Suprapubic skin (tissue), 4 donors: Measurements from ENCODE around the gene ERC2. TPM values are rescaled to one million over a fixed set of nuclear protein-coding genes. Genes with fewer than 3 reads are reported as not detected.

Source experiments
- DNase-seq, 2 donors: peaks; one replicate each; pipeline ENCODE4 v3.0.0-alpha.2; 2019; ENCODE audit warnings: low spot score in 2 of 2
- H3K27ac ChIP-seq: fragments of 200-600 bp; sonication (generic); one replicate; pipeline ENCODE4 v1.5.1; 2019
- H3K27me3 ChIP-seq: fragments of 200-600 bp; sonication (generic); one replicate; pipeline ENCODE4 v1.5.1; 2019
- H3K36me3 ChIP-seq: fragments of 200-600 bp; sonication (generic); one replicate; pipeline ENCODE4 v1.5.1; 2019
- H3K4me1 ChIP-seq: fragments of 200-600 bp; sonication (generic); one replicate; pipeline ENCODE4 v1.5.1; 2019
- H3K4me3 ChIP-seq: fragments of 200-600 bp; sonication (generic); one replicate; pipeline ENCODE4 v1.5.1; 2019; ENCODE audit warnings: mild to moderate bottlenecking
- H3K9me3 ChIP-seq: fragments of 200-600 bp; sonication (generic); one replicate; pipeline ENCODE4 v1.5.1; 2019
- EP300 ChIP-seq: sonication (generic); formaldehyde crosslinking; IDR thresholded peaks from one replicate; pipeline ENCODE4 v1.6.1; 2017; ENCODE audit warnings: antibody characterized with exemption
- POLR2A ChIP-seq, 2 donors: fragments of 450-650 bp; IDR thresholded peaks; one replicate each; pipeline ENCODE4 v1.6.1; 2017; ENCODE audit warnings: antibody characterized with exemption in 2 of 2, mild to moderate bottlenecking in 2 of 2, moderate library complexity in 2 of 2
- POLR2AphosphoS5 ChIP-seq, 3 donors: sonication (generic); formaldehyde crosslinking; IDR thresholded peaks; one replicate each; pipeline ENCODE4 v1.6.1; 2017; ENCODE audit warnings: antibody characterized with exemption in 3 of 3
- WGBS: methylation state at CpG from one replicate; pipeline ENCODE4 v1.1.5; 2018; 5-methylcytosine and 5-hydroxymethylcytosine counted together
- total RNA-seq, 4 donors: library from RNA; depleted of rRNA; stranded (reverse); fragments of >200 nt; gene quantifications; one replicate each; pipeline ENCODE4 v1.1.0, GENCODE V29; 2016
- TF ChIP-seq, protein P1 (sequence below), 2 donors: fragments of 200-600 bp in 1 of 2; fragments of 450-650 bp in 1 of 2; sonication (generic) in 1 of 2; IDR thresholded peaks; one replicate each; pipeline ENCODE4 v1.5.1; 2016 to 2019; ENCODE audit warnings: antibody characterized with exemption in 2 of 2, mild to moderate bottlenecking in 1 of 2, moderate library complexity in 1 of 2

The ERC2 gene
- total RNA-seq, 4 donors from 2014 or later: 0.21 TPM; not detected in 3

DNA sequence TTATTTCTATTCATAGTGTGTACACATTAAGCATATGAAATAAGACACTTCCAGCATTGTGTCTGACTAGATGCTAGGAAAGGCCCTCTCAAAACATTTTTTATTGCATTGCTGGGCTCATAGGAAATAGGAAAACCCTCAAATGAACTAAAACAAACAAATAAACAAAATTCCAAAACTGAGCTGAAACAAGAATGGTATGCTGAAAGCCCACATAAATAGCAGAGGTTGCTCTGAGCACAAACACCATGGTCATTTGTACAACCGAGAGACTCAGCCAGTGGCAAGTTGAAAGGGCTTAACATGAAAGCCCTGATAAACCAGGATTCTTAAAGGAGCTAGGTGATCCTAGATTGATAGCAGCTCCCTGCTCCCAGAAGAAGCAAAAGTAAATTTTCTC lies 671.2 kb downstream of the ERC2 start:
- TF ChIP-seq POLR2AphosphoS5 (IDR thresholded peaks at IDR 0.05) (no peak), POLR2A (IDR thresholded peaks at IDR 0.05) (no peak), EP300 (no peak)
- TF ChIP-seq, protein P1, sequence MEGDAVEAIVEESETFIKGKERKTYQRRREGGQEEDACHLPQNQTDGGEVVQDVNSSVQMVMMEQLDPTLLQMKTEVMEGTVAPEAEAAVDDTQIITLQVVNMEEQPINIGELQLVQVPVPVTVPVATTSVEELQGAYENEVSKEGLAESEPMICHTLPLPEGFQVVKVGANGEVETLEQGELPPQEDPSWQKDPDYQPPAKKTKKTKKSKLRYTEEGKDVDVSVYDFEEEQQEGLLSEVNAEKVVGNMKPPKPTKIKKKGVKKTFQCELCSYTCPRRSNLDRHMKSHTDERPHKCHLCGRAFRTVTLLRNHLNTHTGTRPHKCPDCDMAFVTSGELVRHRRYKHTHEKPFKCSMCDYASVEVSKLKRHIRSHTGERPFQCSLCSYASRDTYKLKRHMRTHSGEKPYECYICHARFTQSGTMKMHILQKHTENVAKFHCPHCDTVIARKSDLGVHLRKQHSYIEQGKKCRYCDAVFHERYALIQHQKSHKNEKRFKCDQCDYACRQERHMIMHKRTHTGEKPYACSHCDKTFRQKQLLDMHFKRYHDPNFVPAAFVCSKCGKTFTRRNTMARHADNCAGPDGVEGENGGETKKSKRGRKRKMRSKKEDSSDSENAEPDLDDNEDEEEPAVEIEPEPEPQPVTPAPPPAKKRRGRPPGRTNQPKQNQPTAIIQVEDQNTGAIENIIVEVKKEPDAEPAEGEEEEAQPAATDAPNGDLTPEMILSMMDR (IDR thresholded peaks at IDR 0.05): no peak
- Histone ChIP-seq H3K4me1 (no peaks in the 10 kb centered on the region), H3K9me3 (no peaks in the 10 kb centered on the region)

DNA sequence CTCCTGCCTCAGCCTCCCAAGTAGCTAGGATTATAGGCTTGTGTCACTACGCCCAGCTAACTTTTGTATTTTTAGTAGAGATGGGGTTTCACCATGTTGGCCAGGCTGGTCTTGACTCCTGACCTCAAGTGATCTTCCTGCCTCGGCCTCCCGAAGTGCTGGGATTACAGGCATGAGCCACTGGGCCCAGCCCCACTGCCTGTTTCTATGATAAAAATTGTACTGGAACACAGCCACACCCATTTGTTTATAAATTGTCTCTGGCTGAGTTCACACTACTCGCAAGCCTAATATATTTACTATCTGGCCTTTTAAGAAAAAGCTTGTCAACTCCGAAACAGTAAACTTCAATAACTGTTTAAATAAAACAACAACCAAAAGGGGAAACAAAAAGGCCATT lies 671.7 kb downstream of the ERC2 start:
- TF ChIP-seq, protein P1 (IDR thresholded peaks at IDR 0.05): no peak
- TF ChIP-seq POLR2A (IDR thresholded peaks at IDR 0.05) (no peak), POLR2AphosphoS5 (IDR thresholded peaks at IDR 0.05) (no peak), EP300 (no peak)
- H3K4me1 ChIP-seq: no peaks in the 10 kb centered on the region
- 43% methylated on average over 5 of the region's 5 CpGs for WGBS
- H3K4me3 ChIP-seq: no peak overlapping the region
- no peaks in the 10 kb centered on the region for H3K36me3 ChIP-seq
- no peaks in the 10 kb centered on the region for H3K27me3 ChIP-seq
- H3K9me3 ChIP-seq: no peaks in the 10 kb centered on the region
- H3K27ac ChIP-seq: no peak overlapping the region
- no peak for DNase-seq

More for the DNA sequence above, 671.2 kb downstream of the ERC2 start:
- Histone ChIP-seq H3K36me3 (no peaks in the 10 kb centered on the region), H3K27me3 (no peaks in the 10 kb centered on the region), H3K4me3 (no peak overlapping the region), H3K27ac (no peak overlapping the region)
- 85% methylated on average over 1 of the region's 1 CpG for WGBS
- DNase-seq: no peak

DNA sequence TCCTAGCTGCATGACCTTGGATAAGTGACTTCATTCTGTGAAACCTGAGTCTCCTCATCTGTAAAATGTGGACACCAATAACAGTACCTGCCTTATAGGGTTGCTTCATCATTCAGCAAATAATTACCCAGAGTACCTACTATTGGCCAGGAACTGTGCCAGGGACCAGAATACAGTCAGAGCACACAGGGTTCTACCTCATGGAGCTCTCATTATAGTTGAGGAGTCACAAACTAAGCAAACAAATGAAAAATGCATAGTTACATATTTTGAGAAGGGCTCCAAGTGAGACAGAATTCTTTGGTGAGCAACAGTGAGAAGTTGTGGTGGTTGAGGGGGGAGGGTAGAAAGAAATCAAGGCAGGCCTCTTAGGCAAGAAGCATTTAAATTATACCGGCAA lies 672.5 kb downstream of the ERC2 start:
- Histone ChIP-seq H3K9me3 (no peaks in the 10 kb centered on the region), H3K27me3 (no peaks in the 10 kb centered on the region), H3K36me3 (no peaks in the 10 kb centered on the region), H3K4me1 (no peaks in the 10 kb centered on the region), H3K27ac (no peak overlapping the region), H3K4me3 (no peak overlapping the region)
- WGBS: 96% methylated on average over 1 of the region's 1 CpG
- no peak for DNase-seq
- TF ChIP-seq EP300: no peak
- TF ChIP-seq POLR2A (IDR thresholded peaks at IDR 0.05): no peak
- TF ChIP-seq, protein P1 (IDR thresholded peaks at IDR 0.05): no peak
- no peak for TF ChIP-seq POLR2AphosphoS5 (IDR thresholded peaks at IDR 0.05)

DNA sequence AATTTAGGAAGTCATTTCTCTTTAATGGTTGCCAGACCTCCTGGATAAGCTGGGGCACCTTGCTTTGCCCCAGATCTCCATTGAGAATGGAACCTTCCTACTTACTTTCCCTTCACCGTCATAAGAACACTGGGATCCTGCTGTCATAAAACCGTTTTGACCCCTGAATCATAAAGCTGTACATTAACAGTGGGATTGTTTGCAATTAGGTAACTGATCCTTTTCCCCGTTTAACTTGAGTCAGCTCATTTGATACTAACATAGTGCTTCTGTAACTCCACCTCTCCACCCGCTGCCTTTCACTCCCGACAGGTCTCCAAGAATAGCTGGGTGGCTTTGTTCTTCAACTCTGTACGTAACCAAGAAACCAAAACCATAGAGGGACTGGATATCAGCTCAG lies 673.0 kb downstream of the ERC2 start:
- WGBS: 89% methylated on average over 6 of the region's 6 CpGs
- no peak overlapping the region for H3K27ac ChIP-seq
- no peaks in the 10 kb centered on the region for H3K4me1 ChIP-seq
- H3K4me3 ChIP-seq: no peak overlapping the region
- no peaks in the 10 kb centered on the region for H3K9me3 ChIP-seq
- H3K36me3 ChIP-seq: no peaks in the 10 kb centered on the region
- no peak for DNase-seq
- TF ChIP-seq, protein P1 (IDR thresholded peaks at IDR 0.05): no peak
- no peak for TF ChIP-seq EP300
- TF ChIP-seq POLR2A (IDR thresholded peaks at IDR 0.05): no peak
- no peak for TF ChIP-seq POLR2AphosphoS5 (IDR thresholded peaks at IDR 0.05)
- no peaks in the 10 kb centered on the region for H3K27me3 ChIP-seq

- 83% methylated on average over 2 of the region's 2 CpGs for WGBS
- no peaks in the 10 kb centered on the region for H3K4me1 ChIP-seq
- no peak overlapping the region for H3K27ac ChIP-seq
- TF ChIP-seq EP300 (no peak), POLR2AphosphoS5 (IDR thresholded peaks at IDR 0.05) (no peak), POLR2A (IDR thresholded peaks at IDR 0.05) (no peak)
- TF ChIP-seq, protein P1 (IDR thresholded peaks at IDR 0.05): no peak
- no peak for DNase-seq
- no peaks in the 10 kb centered on the region for H3K9me3 ChIP-seq
- no peaks in the 10 kb centered on the region for H3K27me3 ChIP-seq
- no peaks in the 10 kb centered on the region for H3K36me3 ChIP-seq
- no peak overlapping the region for H3K4me3 ChIP-seq
Observed at GRCh38 chr3:55792742-55793141, 675.5 kb downstream of the ERC2 start.
